Activated T-cell treated with anti-CD3 and anti-CD28 coated beads for 4 hours (primary cell): ENCODE results near the gene CMTM8.
A peak's percentile ranks its signal among the peaks of the same experiment; 100 is the strongest.
"Not testable (repeated sequence)": the region's sequence is repeated elsewhere in the genome, so short reads cannot be mapped to it uniquely, and the experiment has no call there.

Source experiments
- DNase-seq: peaks from one replicate; pipeline ENCODE4 v3.0.0-alpha.2; 2020

CMTM8 gene, protein sequence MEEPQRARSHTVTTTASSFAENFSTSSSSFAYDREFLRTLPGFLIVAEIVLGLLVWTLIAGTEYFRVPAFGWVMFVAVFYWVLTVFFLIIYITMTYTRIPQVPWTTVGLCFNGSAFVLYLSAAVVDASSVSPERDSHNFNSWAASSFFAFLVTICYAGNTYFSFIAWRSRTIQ

DNA sequence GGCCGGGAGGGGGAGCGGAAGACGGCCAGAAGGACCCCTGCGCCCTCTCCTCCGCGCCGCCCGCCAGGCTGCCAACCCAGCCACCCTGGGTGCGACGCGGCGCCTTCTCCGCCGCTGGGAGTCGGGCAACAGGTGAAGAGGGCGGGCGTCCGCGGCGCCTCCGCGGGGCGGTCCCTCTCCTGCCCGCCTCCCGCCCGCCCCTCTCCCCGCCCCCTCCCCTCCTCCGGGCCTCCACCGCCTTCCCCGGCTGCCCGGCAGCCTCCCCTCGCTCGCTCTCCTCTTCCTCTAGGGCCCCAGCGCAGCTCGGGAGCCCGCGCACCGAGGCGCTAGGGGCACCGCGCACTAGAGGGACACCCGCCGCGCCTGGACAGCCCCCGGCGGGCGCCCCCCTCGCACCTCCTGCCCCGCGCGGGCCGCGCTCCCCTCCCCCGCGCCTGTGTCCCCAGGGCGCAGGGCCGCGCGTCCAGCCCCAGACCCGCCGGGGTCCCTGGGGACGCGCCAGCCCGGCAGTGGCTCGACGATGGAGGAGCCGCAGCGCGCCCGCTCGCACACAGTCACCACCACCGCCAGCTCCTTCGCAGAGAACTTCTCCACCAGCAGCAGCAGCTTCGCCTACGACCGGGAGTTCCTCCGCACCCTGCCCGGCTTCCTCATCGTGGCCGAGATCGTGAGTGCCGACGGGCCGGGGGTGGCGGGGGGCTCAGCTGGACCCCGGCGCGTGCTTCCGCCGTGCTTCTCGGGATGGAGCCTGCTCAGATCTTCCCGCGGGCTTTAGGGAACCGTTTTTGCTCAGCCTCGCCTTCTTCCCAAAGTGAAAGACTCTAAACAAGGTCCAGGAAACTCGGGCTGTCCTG lies at the start of gene CMTM8:
TSS of gene CMTM8 (plus strand) at position 228 of the 854 bp plus-strand sequence. CDS start at position 521, 293 bp downstream.
- peak; percentile 52 for DNase-seq

DNA sequence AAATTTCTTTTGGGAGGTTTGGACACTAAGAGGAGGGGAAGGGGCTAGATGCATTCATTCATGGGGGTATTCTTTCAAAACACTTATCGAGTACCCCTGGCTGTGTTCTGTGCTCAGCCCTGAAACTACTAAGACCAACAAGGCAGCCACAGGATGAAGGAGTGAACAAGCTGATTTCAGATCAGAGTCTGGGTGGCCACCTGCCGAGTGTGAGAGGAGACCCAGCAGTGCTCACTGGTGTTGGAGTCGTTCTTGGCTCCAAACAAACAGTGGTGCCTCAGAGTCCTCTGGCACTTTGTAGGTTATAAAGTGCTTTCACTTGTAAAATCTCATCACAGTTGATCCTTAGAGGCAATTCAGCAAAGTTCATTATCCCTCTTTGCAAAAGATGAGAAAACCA lies 48.8 kb upstream of the CMTM8 start:
- DNase-seq, result no peak

DNA sequence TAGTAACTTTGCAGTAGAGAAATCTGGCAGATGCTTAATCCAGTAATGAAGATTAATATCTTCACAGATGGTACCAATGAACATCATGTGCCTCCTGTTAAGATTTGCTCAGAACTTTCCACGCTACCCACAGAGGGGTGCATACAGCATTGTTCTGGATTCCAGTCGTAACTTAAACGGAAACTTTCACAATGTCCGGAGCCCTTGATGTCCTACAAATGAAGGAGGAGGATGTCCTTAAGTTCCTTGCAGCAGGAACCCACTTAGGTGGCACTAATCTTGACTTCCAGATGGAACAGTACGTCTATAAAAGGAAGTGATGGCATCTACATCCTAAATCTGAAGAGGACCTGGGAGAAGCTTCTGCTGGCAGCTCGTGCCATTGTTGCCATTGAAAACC lies 47.9 kb upstream of the CMTM8 start:
- not testable (repeated sequence) for DNase-seq

DNA sequence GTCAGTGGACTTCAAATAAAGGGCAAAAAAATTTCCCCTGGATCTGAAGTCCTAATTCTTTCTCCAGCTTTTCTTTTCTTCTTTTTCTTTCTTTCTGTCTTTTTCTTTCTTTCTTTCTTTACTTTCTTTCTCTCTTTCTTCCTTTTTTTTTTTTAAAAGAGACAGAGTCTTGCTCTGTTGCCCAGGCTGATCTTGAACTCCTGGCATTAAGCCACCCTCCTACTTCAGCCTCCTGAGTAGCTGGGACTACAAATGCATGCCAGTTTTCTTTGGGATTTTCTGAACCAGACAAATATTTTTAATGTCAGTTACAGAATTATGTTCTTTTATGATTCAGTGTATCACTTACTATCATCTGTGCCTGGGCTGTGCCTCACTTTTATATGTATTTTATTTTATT lies 45.4 kb upstream of the CMTM8 start:
- DNase-seq, result no peak

DNA sequence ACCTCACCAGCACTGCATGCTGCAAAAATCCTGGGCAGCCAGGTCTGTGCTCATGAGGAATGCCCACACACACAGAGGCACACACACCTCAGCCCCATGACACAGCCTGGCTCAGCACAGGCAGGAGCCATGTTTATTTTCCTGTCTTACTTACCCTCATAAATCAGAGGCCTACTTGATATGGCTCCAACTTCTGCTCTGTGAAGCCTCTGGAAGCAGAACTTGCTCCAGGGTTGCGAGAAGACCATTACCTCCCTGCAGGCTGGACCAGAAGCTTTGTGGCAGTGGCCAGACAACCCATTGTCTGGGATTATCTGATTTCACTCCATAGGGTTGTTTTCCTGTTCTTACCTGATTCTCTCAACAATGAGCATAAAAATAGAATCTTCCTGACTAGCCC lies 43.8 kb upstream of the CMTM8 start:
- DNase-seq, result no peak

DNA sequence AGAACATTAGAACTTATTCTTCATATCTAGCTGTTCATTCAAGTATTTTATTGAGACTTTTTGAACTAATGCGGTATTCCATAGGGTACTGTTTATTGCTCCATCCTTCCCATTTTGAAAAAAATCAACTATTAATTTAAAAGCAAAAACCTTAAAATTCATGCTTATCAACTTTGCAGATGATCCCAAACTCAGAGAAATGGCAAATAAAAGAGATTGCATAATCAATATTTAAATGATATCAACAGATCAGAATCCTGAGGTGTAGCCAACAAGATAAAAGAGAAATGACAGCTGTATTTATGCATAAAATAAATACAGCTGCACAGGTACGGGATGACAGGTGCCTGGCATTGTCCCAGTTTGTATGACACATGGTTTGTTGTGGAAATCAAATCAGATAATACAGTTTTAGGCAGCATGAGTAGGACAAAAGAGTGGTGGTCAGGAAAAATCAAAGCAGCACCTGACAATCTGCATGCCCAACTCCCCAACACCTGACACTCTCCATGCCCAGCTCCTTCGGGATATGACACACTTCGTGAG lies 42.4 kb upstream of the CMTM8 start:
- no peak for DNase-seq

DNA sequence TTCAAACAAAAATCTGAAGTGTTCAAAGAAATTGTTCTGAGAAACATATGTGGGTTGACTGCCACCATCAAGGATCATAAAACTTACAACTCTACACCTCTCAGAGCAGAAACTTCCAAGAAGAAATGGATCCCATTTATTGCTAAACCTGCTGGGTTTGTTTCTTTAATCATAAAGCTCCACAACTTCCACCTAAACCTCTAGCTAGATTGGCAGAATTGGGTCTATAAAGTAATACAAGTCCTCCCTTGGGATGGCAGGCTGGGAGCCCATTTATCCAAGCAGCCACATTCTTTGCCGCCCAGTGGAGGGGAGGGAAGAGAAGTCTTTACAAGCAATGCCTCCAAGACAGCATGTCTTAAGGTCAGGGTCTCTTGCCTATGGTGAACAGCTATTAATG lies 40.5 kb upstream of the CMTM8 start:
- DNase-seq, result no peak

DNA sequence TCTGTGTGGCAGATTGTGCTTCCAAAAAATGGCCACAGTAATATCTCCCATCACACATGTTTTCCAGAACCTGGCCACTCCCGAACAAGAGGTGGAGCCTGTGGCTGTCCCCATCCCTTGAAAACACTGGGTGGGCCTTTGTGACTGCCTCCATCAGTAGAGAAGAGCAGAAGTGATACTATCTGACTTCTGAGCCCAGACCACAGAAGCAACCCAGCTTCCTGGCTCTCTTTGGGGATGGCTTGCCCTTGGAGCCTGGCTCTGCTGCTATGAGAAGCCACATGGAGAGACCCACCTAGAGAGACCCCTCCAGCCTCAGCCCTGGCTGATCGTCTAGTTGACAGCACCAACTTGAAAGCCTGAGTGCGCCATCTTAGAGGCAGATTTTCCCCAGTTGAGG lies 39.8 kb upstream of the CMTM8 start:
- DNase-seq, result no peak

DNA sequence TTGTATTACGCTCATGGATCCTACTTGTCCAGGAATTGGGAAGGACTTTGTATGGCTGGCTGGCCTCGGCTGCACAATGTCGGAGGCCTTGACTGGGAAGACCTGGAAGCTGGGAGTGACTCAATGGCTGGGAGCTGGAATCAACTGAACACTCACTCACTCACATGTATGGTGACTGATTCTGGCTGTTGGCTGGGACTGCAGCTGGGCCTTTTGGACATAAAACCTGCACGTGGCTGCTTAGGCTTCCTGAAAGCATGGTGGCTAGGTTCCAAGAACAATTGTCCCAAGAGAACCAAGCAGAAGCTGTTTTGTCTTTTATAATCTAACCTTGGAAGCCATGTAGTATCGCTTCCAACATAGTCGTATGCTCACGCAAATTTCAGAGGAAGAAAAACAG lies 38.0 kb upstream of the CMTM8 start:
- no peak for DNase-seq

DNA sequence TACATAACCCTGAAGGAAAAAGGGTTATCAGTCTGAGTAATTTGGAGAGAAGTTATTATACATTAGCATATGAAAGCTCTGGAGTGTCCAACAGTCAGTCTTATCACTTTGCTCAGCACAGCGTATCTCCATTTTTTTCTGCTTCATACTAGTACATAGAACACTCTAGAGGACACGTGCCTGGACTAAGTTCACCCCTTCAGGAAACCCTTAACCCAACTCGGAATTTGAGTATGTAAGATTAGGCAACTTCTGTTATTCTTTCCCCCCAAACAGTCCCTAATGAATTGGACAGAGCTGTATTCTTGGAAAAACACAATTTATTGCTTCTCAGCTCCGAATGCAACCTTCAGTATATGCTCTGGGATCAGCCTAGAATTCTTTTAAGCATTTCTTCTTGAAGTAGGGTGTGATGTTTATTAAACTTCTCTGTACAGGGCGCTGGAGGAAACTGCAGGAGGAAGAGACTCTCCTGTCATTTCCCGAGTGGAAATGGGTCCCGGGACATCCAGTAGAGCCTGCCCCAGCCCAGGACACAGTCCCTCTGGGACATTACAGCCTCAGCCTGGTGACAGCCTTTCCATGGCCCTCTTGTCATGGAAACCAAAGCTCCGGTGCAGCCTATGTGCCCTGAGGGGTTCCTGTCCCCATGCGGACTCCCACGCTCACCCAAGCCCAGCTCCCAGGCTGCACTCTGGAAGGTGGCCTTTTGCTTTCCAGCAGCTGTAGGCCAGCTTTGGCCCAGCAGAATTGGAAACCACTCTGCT lies 37.3 kb upstream of the CMTM8 start:
- DNase-seq, result no peak

DNA sequence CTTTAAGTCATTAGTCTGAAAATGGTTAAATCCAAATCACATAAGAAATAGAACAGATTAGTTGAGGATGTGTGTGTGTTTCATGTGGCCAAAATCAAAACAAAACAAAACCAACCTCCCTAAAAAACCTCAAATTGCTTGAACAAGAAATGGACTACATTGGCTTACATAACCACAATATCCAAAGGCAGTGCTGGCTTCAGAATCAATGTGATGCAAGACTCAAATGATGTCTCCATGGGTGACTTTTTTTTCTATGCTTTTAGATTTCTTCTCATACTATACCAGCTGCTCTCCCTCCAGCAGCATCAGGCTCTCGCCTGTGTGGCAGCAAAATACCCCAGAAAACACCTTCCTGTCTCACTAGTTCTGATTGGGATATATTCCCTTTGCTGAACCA lies 36.0 kb upstream of the CMTM8 start:
- DNase-seq, result no peak

DNA sequence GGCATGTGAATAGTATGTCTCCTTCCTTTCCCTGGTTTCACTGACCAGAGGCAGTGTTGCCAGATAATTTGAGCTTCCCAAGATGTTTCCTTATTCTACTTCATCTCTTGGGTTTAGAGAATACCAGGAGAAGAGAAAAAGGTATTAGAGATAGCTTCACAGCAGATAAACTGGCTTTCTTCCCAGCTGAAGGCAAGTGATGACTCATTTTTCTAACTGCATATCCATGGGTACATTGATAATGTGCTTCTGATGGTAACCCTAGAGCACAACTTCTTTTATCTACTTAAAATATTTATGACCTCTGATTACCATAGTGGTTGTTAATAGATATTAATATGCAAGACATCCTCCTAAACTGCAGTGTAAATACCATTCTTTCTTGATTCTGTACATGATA lies 34.6 kb upstream of the CMTM8 start:
- no peak for DNase-seq

DNA sequence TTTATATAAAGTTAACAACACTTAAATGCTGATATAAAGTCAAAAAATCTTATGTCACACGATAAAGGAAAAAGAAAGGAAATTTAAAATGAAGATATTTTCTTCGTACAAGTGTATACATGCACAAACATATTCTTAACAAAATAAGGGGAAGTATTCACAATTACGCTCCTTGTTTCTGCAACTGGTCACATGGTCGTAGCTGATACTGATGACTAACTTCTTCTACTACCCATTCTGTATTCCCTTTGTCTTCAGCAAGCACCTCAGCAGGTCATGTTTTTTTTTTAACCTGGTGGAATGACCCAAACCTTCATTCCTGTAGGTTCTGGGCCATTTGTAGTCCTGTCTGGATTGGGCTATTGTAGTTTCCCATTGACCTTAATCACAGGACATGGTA lies 30.0 kb upstream of the CMTM8 start:
- no peak for DNase-seq

DNA sequence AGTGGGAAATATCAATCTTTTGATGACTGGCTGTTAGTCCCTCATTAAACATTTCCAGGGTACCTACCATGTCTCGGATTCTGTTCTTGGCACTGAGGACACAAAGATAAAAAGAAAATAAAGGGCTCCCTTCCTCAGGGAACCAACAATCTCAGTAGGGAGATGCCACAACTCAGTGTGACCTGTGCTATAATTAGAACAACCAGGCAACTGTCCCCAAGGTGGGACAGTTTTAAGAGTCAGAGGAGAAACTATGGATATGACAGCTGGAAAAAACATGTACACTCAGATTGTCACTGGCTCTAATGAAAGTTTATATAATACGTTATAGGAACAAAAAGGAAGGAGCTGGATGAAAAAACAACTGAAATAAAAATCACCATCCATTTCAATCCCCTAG lies 23.3 kb upstream of the CMTM8 start:
- no peak for DNase-seq

DNA sequence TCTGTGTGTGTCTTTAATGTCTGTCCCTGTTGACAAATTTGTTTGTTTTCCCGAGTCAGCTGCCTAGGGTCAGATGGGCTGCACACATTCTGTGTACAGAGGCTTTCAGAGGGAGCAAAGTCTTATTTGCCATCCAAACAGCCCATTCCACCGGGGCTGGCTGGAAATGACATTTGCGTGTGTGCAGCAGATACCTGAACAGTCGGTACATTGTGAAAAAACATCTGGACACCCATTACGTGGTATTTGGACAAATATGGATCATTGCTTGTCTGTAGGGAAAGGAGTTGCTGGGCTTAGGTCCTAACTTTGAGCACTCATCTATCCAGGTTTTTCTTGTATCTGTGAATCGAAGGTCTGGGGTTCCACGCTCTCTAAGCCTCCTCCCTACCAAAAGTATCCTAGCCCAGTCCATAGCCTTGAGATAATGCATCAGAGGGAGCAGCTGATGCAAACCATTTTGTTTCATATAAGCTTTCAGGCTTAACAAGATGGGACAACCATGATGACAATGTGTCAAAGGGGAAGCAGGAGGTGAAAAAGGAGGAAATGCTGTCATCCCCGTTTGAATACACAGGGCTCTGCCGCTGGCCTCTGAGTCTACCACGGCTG lies 22.2 kb upstream of the CMTM8 start:
- no peak for DNase-seq

DNA sequence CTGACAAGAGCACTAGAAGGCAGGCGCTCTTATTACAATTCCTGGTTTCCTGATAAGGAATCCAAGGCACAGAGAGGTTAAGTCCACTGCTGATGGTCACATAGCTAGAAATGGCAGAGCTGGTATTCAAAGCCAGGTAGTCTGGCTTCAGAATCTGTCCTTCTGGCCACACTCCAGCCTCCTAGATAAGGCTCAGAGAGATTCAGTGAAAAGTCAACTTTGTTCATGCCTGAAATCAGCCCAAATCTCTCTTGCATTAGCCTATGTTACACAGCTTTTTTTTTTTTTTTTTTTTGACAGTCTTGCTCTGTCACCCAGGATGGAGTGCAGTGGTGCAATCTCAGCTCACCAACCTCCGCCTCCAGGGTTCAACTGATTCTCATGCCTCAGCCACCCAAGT lies 21.1 kb upstream of the CMTM8 start:
- no peak for DNase-seq

DNA sequence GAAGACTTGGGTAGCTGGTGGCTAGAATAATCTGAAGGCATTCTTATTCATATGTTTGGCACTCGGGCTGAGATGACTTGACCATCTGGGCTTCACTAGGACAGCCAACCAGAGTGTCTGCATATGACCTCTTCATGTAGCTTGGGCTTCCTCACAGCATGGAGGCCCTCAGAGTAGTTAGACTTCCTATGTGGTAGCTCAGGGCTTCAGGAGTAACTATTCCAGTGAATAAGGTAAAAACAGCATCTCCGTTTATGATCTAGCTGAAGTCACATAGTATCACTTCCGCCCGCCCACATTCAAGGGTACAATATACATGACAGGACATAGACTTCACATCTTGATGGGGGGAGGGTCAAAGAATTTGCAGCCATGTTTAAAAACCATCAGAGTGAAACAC lies 18.9 kb upstream of the CMTM8 start:
- DNase-seq, result no peak

DNA sequence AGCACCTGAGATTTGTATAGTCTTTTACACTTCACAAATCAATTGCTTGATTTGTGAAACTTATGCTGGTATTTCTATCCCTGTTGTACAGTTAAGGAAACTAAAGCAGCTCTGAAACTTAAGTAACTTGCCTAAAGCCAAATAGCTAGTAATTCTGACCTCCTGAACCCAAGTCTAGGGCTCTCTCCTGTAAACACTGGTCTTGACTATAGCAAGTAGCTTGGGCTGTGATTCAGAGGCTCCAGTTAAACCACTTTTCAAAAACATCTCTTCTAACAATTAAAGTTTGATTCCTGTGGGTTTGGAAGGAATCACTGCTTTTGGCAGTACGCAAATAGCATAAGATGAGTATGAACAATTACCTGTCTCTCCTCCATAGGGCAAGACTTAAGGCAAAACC lies 18.5 kb upstream of the CMTM8 start:
- DNase-seq, result no peak

DNA sequence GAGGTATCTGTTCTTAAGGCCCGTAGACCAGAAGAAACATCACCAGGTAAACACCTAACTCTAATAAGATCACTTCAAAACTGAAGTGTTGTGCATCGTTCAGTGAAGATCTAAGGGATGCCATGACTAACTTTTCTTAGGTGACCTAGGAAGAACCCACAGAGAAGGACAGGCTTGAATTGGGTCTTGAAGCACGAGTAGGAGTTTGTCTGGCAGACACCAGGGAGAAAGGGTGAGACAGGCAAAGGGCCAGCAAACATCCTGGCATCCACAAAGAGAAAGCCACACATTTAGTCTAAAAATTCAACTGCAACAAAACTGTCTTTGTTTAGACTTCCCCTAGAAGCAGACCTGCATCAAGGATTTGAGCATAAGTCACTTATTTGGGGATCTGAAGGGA lies 15.5 kb upstream of the CMTM8 start:
- DNase-seq, result no peak

DNA sequence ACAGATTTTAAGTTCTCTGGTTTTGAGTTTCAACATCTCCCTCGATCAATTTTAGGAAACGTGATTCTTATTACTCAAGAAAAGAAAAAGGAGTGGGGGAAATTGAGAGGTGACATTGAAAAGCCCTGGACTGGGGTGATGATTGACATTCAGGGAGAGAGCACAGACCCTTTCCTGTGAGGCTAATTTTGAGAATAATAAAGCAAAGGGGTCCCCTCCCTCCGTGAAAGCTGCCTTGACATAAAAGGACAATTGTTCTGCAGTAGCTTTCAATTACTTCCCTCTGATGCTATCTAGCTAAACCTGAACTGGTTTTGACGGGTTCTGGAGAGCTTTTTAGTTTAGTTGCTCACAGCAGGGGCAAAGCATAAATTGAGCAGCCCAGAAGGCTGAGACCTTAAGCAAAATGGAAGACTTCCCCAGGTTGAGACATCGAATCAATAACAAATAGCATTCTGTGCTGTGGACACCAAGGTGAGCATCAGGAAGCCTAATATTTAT lies 14.4 kb upstream of the CMTM8 start:
- DNase-seq, result no peak

DNA sequence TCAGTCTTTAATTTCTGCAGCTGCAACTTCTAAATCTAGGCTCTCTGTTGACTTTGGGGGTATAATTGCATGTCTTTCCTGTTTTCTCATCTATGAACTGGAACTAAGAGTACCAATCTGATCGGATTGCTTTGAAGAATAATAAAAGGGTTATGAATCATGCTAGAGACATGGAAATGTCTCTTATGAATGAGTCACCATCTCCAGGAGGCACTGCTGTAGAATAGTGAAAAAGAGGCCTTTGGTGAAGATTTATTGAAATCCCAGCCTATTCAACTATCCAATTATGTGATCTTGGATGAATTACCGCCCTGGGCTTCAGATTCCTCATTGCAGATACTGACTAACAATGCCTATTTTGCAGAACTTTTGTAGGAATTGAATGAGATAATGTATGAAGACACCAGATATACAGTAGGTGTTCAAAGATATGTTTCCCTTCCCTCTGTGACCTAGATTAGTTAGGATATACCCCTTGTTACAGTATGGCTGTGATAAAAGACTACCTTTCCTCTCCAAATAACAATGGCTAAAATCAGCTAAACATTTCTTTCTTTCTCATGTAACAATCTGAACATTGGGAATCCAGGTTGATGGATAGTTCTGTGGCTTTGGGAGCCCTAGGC lies 11.5 kb upstream of the CMTM8 start:
- no peak for DNase-seq

DNA sequence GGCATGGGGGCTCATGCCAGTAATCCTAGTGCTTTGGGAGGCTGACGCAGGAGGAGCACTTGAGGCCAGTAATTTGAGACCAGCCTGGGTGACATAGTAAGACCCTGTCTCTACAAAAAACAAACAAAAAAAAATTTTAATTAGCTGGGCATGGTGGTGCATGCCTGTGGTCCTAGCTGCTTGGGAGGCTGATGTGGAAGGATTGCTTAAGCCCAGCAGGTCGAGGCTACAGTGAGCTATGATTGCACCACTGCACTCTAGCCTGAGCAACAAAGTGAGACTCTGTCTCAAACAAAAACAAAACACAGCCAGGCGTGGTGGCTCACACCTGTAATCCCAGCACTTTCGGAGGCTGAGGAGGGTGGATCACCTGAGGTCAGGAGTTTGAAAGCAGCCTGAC lies 9.7 kb upstream of the CMTM8 start:
- DNase-seq, result not testable (repeated sequence)

DNA sequence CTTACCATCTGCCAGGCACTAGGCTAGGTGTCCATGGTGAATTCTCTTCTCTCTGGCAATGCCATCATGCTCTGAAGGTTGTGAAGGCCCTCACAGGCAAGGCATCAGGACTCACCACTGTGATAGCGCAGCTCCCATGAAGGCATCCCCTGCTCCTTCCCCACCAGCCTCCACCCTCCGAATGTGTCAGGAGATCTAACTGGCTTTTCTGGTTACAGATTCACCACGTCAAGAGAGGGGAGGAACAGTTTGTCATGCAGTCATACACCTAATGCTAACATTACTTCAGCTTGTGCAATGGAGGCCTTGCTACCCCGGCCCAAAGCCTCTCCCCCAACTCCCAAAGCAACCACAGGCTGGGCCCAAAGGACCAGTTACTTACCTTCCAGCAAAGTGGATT lies 8.9 kb upstream of the CMTM8 start:
- no peak for DNase-seq
